Measurements from ENCODE around the gene GPSM1.

Gene GPSM1

DNA sequence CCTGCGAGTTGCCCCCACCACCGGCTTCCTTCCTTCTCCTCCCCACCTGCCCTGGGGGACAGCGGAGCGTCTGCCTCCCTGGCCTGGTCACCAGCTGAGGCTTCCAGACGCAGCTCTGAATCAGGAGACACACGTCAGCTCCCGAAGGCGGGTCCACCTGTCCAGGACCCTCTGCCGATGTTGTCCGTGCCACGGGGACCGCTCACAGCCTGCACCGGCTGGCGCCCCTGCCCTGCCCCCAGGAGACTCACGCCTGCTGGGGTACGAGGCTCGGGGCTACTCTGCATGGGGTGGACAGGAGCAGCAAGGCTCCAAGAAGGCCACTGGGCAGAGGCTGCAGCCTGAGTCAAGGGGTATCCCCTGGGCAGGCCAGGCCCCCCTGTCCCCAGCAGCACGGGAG, 21.5 kb upstream of the GPSM1 start:
- no peak for DNase-seq

- no peak for DNase-seq
Observed at GRCh38 chr9:136306211-136307208, 20.8 kb upstream of the GPSM1 start.

DNA sequence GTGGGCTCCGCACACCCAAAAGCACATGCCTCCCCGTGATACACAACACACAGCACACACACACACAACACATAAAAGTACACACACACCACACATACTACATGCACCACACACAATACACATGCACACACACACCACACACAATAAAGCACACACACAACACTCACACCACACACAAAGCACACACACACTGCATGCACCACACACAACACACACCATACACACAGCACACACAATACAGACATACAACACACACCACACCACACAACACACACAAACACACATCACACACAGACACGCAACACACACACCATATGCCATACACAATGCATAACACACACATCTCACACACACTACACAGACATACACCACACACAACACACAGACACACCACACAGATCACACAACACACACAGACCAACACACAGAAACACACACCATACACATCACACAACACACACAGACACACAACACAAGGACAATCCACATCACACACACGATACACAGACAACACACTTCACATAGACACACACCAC, 20.1 kb upstream of the GPSM1 start:
- no peak for DNase-seq

DNA sequence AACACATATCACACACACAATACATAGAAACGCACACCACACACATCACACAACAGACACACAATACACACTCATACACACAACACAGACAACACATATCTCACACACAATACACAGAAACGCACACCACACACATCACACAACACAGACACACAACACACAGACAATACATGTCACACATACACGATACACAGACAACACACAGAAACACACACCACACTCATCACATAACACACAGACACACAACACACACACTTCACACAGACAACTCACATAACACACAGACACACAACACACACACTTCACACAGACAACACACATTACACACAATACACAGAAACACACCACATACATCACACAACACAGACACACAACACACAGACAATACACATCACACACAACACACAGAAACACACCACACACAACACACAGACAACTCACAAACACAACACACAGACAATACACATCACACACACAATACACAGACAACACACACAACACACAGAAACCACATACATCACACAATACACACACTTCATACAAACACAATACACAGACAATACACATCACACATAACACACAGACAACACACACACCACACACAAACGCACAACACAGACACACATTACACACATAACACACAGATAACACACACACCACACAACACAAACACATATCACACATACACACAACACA, 19.2 kb upstream of the GPSM1 start:
- no peak for DNase-seq

GRCh38 chr9:136308702-136309053, 18.7 kb upstream of the GPSM1 start:
- DNase-seq, result no peak

DNA sequence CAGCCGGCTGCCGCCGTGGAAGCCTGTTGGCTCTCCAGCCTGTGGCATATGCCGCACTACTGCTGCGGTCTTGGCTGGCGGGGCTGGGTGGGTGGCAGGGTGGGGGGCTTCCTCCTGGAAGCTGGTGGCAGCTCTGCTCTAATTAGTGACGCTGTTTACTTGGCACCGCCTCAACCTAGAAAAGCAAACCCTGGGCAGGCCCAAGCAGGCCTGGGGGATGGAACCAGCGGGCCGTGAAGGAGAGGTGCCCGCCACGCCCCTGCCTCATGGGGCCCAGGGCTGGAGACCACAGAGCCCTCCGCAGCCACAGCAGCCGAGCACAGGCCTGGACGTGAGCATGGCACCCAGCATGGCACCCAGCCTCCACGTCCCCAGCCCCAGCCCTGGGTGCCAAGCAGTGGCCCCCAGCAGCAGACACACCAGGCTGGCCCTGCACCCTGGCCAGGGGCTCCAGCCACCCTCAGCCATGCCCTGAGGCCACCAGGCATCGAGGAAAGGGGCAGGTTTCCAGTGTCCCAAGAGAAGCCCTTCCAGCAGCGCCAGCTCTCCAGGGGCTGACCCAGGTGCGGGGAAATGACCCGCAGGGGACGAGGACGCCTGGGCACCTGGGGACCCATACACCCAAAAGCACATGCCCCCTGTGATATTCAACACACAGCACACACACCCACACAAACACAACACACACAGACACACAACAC, 18.1 kb upstream of the GPSM1 start:
- DNase-seq, result peak; percentile 71

DNA sequence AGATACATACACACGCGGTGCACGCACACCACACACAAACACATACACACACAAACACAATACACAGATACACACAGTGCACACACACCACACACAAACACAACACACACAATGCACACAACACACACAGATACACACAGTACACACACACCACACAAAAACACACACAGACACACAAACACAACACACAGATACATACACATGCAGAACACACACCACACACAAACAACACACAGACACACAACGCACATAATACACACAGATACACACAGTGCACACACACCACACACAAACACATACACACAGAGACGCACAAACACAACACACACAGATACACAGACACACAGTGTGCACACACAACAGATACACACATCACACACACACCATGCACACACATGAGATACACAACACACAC, 17.5 kb upstream of the GPSM1 start:
- no peak for DNase-seq

GRCh38 chr9:136310273-136311030, 16.9 kb upstream of the GPSM1 start:
- DNase-seq, result peak; percentile 69

GRCh38 chr9:136311051-136312008, 16.0 kb upstream of the GPSM1 start:
- DNase-seq, result peak; percentile 62

- DNase-seq, result no peak
Observed at GRCh38 chr9:136312009-136312375, 15.3 kb upstream of the GPSM1 start.

GRCh38 chr9:136312436-136312835, 14.9 kb upstream of the GPSM1 start:
- no peak for DNase-seq

GRCh38 chr9:136313111-136314055, 14.0 kb upstream of the GPSM1 start:
- no peak for DNase-seq

DNA sequence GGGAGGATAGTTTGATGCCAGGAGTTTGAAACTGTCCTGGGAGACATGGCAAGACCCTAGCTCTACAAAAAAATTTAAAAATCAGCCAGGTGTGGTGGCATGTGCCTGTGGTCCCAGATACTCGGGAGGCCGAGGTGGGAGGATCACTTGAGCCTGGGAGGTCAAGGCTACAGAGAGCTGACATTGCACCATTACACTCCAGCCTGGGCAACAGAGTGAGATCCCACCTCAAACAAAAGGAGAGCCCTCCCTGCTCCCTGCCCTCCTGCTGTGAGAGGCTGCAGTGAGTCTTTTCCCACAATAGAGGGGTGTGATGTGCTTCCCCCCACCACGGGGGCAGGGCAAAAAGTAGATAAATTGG, 13.3 kb upstream of the GPSM1 start:
- no peak for DNase-seq

DNA sequence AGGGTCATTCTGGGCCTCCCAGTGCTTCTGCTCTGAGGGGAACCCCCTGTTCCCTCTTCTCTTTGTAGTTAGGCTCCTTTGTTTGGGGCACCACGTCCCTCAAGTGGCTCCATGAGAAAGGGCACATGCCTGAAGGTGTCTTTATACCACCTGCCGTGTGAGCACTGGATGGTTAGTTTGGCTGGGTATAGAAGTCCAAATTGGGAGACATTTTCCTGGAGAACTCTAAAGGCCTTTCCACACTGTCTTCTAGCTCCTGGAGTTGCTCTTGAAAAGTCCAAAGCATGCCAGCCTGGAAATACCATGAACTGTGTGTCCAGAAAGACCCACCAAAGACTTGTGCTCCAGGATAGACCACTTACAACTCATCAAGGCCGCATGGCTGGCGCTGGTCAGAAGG, 12.4 kb upstream of the GPSM1 start:
- no peak for DNase-seq

- no peak for DNase-seq
Observed at GRCh38 chr9:136316271-136316751, 11.0 kb upstream of the GPSM1 start.

GRCh38 chr9:136316896-136317676, 10.3 kb upstream of the GPSM1 start:
- DNase-seq, result no peak

DNA sequence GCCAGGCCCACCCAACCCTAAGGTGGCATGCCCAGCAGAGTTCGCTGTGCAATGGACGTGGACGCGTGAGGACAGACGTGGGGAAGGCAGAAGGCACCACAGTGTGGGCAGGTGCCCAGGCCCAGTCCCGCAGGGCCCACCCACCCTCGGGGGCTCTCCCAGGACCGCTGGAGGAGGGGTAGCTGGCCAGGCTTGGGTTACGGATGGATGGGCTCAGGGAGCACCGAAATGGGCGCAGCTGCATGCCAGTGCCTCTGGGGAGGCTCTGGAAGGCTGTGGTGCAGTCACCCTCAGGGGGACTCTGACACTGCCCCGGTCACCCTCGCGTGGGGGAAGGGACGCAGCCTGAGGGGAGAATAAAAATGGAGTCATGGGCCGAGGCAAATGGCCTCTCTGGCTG, 9.6 kb upstream of the GPSM1 start:
- DNase-seq, result no peak

DNA sequence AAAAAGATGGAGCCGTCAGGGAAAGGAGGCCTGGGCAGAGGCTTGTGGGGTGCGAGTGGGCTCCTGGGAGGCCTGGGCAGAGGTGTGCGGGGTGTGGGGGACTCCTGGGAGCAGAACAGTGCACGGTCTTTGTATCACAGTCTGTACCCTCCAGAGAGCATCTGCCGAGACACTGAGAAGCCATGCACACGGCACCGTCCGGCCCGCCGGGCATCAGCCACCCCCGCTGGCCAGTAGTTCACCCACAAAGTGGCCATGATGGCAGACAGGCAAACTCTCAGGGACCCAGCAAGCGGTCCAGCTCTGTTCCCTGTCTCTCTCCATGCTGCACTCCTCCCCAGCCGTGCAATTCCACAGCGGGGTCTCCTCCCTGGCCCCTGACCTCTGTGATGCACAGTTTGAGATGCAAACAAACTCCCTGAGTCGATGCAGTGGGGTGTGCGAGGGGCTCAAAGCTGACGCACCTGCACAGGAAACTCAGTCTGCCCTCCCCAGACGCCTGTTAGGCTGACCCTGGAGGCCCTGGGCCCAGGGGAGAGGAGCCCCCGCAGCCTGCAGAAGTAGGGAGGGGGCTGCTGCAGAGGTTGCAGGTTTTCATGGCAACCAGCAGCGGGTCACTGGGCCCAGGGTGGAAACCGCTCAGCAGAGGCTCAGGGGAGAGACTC, 9.1 kb upstream of the GPSM1 start:
- DNase-seq, result no peak

- no peak for DNase-seq
Observed at GRCh38 chr9:136318776-136319241, 8.5 kb upstream of the GPSM1 start.
